PC-3 (cell line): ENCODE data around the gene CCBE1. TPM values are rescaled to one million over a fixed set of nuclear protein-coding genes. Genes with fewer than 3 reads are reported as not detected.

Experiments
- ATAC-seq: fragments of 200-7000 bp; cut with Tn5 transposase; 2 replicates; pipeline ENCODE4 v1.9.1; 2020; ENCODE audit warnings: mild to moderate bottlenecking, moderate library complexity
- BruUV-seq: library from RNA; stranded (reverse); fragments of 400-500 nt; replicated peaks from 2 replicates; lab custom pipeline; 2021; lab: Mats Ljungman, UMichigan
- CTCF ChIA-PET: fragments of 300-600 bp; sonication (Branson Sonifier 250); formaldehyde crosslinking; loops from one replicate; lab custom pipeline; 2022; ENCODE audit warnings: antibody characterized with exemption; lab: Charles Lee
- POLR2A ChIA-PET: fragments of 300-600 bp; sonication (Branson Sonifier 250); formaldehyde crosslinking; loops from one replicate; lab custom pipeline; 2022; ENCODE audit warnings: antibody characterized with exemption; ENCODE audit not compliant: unreplicated experiment; lab: Charles Lee
- DNase-seq: peaks from one replicate; pipeline ENCODE4 v3.0.0-alpha.2; 2015
- H2AFZ ChIP-seq: fragments of 300-600 bp; sonication (generic); 2 replicates; pipeline ENCODE4 v1.6.0; 2016; ENCODE audit warnings: antibody characterized with exemption, low read length
- H3F3A ChIP-seq: fragments of 300-600 bp; sonication (generic); one replicate; pipeline ENCODE4 v1.6.0; 2017; ENCODE audit warnings: antibody characterized with exemption, low read length, control low read depth, mild to moderate bottlenecking; ENCODE audit not compliant: unreplicated experiment
- H3K27ac ChIP-seq: fragments of 300-600 bp; sonication (generic); 2 replicates; pipeline ENCODE4 v1.5.1; 2016; ENCODE audit warnings: mild to moderate bottlenecking, low read length
- H3K27me3 ChIP-seq: fragments of 300-600 bp; sonication (generic); 2 replicates; pipeline ENCODE4 v1.6.1; 2016; ENCODE audit warnings: low read length, mixed read lengths
- H3K36me3 ChIP-seq: fragments of 300-600 bp; sonication (generic); 2 replicates; pipeline ENCODE4 v1.6.1; 2016; ENCODE audit warnings: low read depth, mixed run types, low read length, mixed read lengths
- H3K4me1 ChIP-seq: fragments of 300-600 bp; sonication (generic); 2 replicates; pipeline ENCODE4 v1.5.1; 2016; ENCODE audit warnings: low read length; ENCODE audit not compliant: insufficient read depth
- H3K4me2 ChIP-seq: fragments of 300-600 bp; sonication (generic); 2 replicates; pipeline ENCODE4 v1.6.0; 2016; ENCODE audit warnings: low read length
- H3K4me3 ChIP-seq: fragments of 300-600 bp; sonication (generic); 2 replicates; pipeline ENCODE4 v1.5.1; 2016; ENCODE audit warnings: mild to moderate bottlenecking, low read length, mixed read lengths
- H3K79me2 ChIP-seq: fragments of 300-600 bp; sonication (generic); 2 replicates; pipeline ENCODE4 v1.6.1; 2017; ENCODE audit warnings: low read length, mixed read lengths
- H3K9ac ChIP-seq: fragments of 300-600 bp; sonication (generic); 2 replicates; pipeline ENCODE4 v1.6.0; 2016; ENCODE audit warnings: mild to moderate bottlenecking, low read length
- H3K9me2 ChIP-seq: fragments of 300-600 bp; sonication (generic); replicated peaks from 2 replicates; pipeline ENCODE4 v1.6.1; 2016; ENCODE audit warnings: mixed run types, low read length, mixed read lengths
- H3K9me3 ChIP-seq: fragments of 300-600 bp; sonication (generic); 2 replicates; pipeline ENCODE4 v1.6.1; 2016; ENCODE audit warnings: low read length, mixed read lengths
- H4K20me1 ChIP-seq: fragments of 300-600 bp; sonication (generic); 2 replicates; pipeline ENCODE4 v1.6.1; 2016; ENCODE audit warnings: low read length, mixed read lengths
- EZH2 ChIP-seq: fragments of 300-600 bp; sonication (generic); IDR thresholded peaks from one replicate; pipeline ENCODE4 v1.6.1; 2017; ENCODE audit warnings: antibody characterized with exemption, mild to moderate bottlenecking, low read length; ENCODE audit not compliant: unreplicated experiment
- EZH2phosphoT487 ChIP-seq: fragments of 300-600 bp; sonication (generic); IDR thresholded peaks from 2 replicates; pipeline ENCODE4 v1.6.1; 2018; ENCODE audit warnings: mild to moderate bottlenecking, antibody characterized with exemption, low read length, borderline replicate concordance
- intact Hi-C: fragments of 100-400 bp; cut with micrococcal nuclease; formaldehyde crosslinking; loops from 2 replicates; pipeline ENCODE4 v1.9.0; 2023
- total RNA-seq: library from RNA; depleted of rRNA; stranded (reverse); fragments of >200 nt; gene quantifications from 2 replicates; pipeline ENCODE4 v1.2.3, GENCODE V29; 2014
- TF ChIP-seq, protein P1 (sequence below): fragments of 300-600 bp; sonication (generic); conservative IDR thresholded peaks from 2 replicates; pipeline ENCODE4 v1.5.1; 2017; ENCODE audit warnings: antibody characterized with exemption, low read depth, mild to moderate bottlenecking, low read length

The CCBE1 gene
- total RNA-seq, 1 experiment from 2014 or later, result 13.9 TPM

DNA sequence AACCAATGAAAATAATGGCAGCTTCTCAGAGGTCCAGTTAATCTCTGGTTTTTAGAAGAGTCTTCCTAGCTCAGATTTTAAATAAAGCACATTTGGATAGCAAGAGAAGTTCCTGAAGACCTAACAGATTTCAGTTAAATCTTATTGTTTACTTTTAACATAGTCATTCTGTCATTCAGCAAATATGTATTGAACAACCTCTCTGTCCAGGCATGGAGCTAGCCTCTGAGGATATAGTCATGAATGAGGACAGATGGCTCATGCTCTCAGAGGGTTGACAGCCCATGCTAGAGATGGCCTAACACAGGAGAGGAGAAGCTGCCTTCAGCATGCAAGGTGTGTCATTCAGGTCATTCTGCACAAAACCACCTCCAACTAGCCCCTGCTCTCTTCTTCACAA lies 6.2 kb downstream of the CCBE1 start:
- POLR2A ChIA-PET, result interaction anchor here (0.6 kb wide), 2 partner anchors 152 to 232 kb away, joined by 3 to 11 read pairs; no protein-coding TSS in a partner anchor
- Histone ChIP-seq H2AFZ (no peak overlapping the region), H3K9me3 (no peaks in the 10 kb centered on the region), H3K9ac (peak overlapping the region; percentile 25; the same call in 1 of the 2 replicates), H3K27ac (peak overlapping the region; percentile 79), H3K36me3 (no peaks in the 10 kb centered on the region), H3K4me2 (peak overlapping the region; percentile 71), H3F3A (no peaks in the 10 kb centered on the region), H3K4me1 (peaks cover 49% of the 10 kb centered on the region), H3K4me3 (peak overlapping the region; percentile 19; the same call in 1 of the 2 replicates), H3K9me2 (no peaks in the 10 kb centered on the region), H4K20me1 (no peaks in the 10 kb centered on the region), H3K27me3 (no peaks in the 10 kb centered on the region), H3K79me2 (peaks cover 95% of the 10 kb centered on the region)
- intact Hi-C loops, result loop anchor here (2.0 to 10.0 kb wide), 3 partner anchors 28 to 234 kb away; no protein-coding TSS in a partner anchor
- TF ChIP-seq EZH2phosphoT487 (no peak), EZH2 (no peak)
- TF ChIP-seq, protein P1, sequence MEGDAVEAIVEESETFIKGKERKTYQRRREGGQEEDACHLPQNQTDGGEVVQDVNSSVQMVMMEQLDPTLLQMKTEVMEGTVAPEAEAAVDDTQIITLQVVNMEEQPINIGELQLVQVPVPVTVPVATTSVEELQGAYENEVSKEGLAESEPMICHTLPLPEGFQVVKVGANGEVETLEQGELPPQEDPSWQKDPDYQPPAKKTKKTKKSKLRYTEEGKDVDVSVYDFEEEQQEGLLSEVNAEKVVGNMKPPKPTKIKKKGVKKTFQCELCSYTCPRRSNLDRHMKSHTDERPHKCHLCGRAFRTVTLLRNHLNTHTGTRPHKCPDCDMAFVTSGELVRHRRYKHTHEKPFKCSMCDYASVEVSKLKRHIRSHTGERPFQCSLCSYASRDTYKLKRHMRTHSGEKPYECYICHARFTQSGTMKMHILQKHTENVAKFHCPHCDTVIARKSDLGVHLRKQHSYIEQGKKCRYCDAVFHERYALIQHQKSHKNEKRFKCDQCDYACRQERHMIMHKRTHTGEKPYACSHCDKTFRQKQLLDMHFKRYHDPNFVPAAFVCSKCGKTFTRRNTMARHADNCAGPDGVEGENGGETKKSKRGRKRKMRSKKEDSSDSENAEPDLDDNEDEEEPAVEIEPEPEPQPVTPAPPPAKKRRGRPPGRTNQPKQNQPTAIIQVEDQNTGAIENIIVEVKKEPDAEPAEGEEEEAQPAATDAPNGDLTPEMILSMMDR, result no peak
- no TSS peak for BruUV-seq
- DNase-seq, result peak; percentile 94
- ATAC-seq, result peak; percentile 91
- CTCF ChIA-PET, result interaction anchor here (1.4 to 1.6 kb wide), 2 partner anchors 60 to 133 kb away, joined by 5 to 6 read pairs; no protein-coding TSS in a partner anchor

DNA sequence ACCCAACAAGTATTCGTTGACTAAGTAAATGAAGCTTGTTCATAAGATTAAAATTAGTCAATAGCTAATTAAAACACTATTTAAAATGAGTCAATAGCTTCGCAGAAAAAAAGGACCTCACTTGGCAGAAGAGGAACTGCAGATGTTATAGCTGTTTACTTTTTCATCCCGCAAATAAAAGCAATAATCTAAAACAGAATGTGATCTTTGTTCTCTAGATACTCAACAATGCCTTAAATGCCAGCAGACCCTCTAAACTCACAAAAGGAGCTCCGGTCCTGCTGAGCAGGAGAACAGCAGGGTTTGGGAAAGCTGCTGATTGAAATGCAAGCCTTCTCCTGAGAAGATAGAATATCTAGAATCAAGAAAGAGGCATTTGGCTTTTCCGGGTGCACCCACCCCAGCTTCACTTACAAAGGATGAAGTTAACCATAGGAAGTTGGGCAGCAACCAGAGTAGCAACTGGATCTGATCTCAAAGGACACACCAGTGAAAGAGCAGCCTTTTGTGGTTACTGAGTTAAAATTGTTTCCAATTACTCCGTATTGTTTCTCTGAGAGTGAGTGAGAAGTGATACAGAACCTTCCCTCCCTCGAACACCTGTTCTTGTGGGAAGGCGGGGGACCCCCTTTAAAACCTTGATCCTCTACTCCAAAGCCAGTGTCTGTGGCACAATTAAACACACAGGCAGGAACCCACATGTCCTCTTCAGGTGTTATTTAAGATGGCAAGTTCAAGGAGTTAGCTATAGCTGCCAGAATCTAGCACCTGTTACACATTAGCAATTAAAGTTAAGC lies 6.8 kb downstream of the CCBE1 start:
- TF ChIP-seq EZH2, result no peak
- intact Hi-C loops, result loop anchor here (2.0 to 10.0 kb wide), 3 partner anchors 28 to 233 kb away; no protein-coding TSS in a partner anchor
- Histone ChIP-seq H3K4me2 (peak overlapping the region; percentile 71), H3K27ac (peak overlapping the region; percentile 79), H3K9me3 (no peaks in the 10 kb centered on the region), H3K9ac (peak overlapping the region; percentile 25), H3K4me1 (peaks cover 45% of the 10 kb centered on the region), H3K79me2 (peaks cover 95% of the 10 kb centered on the region), H3K9me2 (no peaks in the 10 kb centered on the region), H2AFZ (no peak overlapping the region), H3F3A (no peaks in the 10 kb centered on the region), H4K20me1 (no peaks in the 10 kb centered on the region), H3K4me3 (peak overlapping the region; percentile 19), H3K27me3 (no peaks in the 10 kb centered on the region), H3K36me3 (no peaks in the 10 kb centered on the region)
- ATAC-seq (peak; percentile 30), DNase-seq (peak; percentile 20)
- POLR2A ChIA-PET, result interaction anchor here (0.6 kb wide), 2 partner anchors 29 to 233 kb away, joined by 3 to 5 read pairs; no protein-coding TSS in a partner anchor
- no TSS peak for BruUV-seq
- CTCF ChIA-PET, result interaction anchor here (1.4 to 1.6 kb wide), 2 partner anchors 59 to 133 kb away, joined by 5 to 6 read pairs; no protein-coding TSS in a partner anchor

DNA sequence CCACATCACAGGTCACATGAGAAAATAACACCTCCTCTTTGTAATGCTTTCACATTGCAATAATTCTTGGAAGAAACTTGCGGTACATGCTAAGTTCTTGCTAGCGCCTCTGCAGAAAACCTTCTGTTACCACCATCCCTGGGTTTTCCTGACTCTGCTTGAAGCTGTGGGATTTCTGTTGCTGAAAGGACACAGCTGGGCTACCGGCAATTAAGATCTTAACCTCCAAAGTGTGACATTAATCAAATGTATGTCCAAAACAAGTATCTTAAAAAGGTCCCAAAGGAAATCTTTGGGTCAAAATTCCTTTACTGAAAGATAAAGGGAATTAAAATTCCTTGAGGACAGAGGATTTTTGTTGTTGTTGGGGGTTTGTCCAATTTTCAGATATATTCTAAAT lies 7.5 kb downstream of the CCBE1 start:
- no peaks in the 10 kb centered on the region for H3K9me3 ChIP-seq
- TF ChIP-seq, protein P1, result no peak
- TF ChIP-seq EZH2 (no peak), EZH2phosphoT487 (no peak)
- H3K4me1 ChIP-seq, result peaks cover 40% of the 10 kb centered on the region
- no peaks in the 10 kb centered on the region for H3F3A ChIP-seq
- no TSS peak for BruUV-seq
- intact Hi-C loops, result loop anchor here (2.0 to 10.0 kb wide), 3 partner anchors 27 to 232 kb away; no protein-coding TSS in a partner anchor
- H3K27ac ChIP-seq, result peak overlapping the region; percentile 79
- H4K20me1 ChIP-seq, result no peaks in the 10 kb centered on the region
- no peak for ATAC-seq
- DNase-seq, result no peak
- H3K4me2 ChIP-seq, result peak overlapping the region; percentile 71
- no peak overlapping the region for H3K4me3 ChIP-seq
- H2AFZ ChIP-seq, result no peak overlapping the region
- ChIA-PET CTCF (no interaction called here), POLR2A (no interaction called here)
- H3K79me2 ChIP-seq, result peaks cover 95% of the 10 kb centered on the region
- H3K27me3 ChIP-seq, result no peaks in the 10 kb centered on the region
- H3K9me2 ChIP-seq, result no peaks in the 10 kb centered on the region
- no peaks in the 10 kb centered on the region for H3K36me3 ChIP-seq
- H3K9ac ChIP-seq, result no peak overlapping the region
